Chondrocyte (in vitro differentiated cells): Measurements from ENCODE around the gene LSM12. TPM values are rescaled to one million over a fixed set of nuclear protein-coding genes. Genes with fewer than 3 reads are reported as not detected.
A peak's percentile ranks its signal among the peaks of the same experiment; 100 is the strongest.

Experiments used
- DNase-seq: peaks from one replicate; pipeline ENCODE4 v3.0.0; 2021; ENCODE audit warnings: mixed read lengths, low spot score
- H3K27ac Mint-ChIP-seq: one replicate; pipeline ENCODE4 v1.8.0; 2021; ENCODE audit warnings: mild to moderate bottlenecking, moderate library complexity, mixed read lengths; ENCODE audit not compliant: unreplicated experiment
- H3K27me3 Mint-ChIP-seq: 2 replicates; pipeline ENCODE4 v1.8.0; 2021; ENCODE audit warnings: low read depth, mixed read lengths
- H3K36me3 Mint-ChIP-seq: 2 replicates; pipeline ENCODE4 v1.8.0; 2021; ENCODE audit warnings: low read depth, mixed read lengths
- H3K4me1 Mint-ChIP-seq: 2 replicates; pipeline ENCODE4 v1.8.0; 2021; ENCODE audit warnings: low read depth, mild to moderate bottlenecking, mixed read lengths
- H3K4me3 Mint-ChIP-seq: one replicate; pipeline ENCODE4 v1.8.0; 2021; ENCODE audit warnings: mild to moderate bottlenecking, moderate library complexity, mixed read lengths; ENCODE audit not compliant: unreplicated experiment
- H3K9me3 Mint-ChIP-seq: 2 replicates; pipeline ENCODE4 v1.8.0; 2021; ENCODE audit warnings: low read depth, mixed read lengths
- total RNA-seq: library from RNA; stranded (reverse); gene quantifications from 3 replicates; pipeline ENCODE4 v1.2.1, GENCODE V29; 2021
- TF ChIP-seq, protein P1 (sequence below): fragments of 200-600 bp; sonication (generic); IDR thresholded peaks from 2 replicates; pipeline ENCODE4 v1.5.0; 2021; ENCODE audit warnings: antibody characterized with exemption, mild to moderate bottlenecking, moderate library complexity

The LSM12 gene
- total RNA-seq, 1 donor from 2014 or later: 48.3 TPM

DNA sequence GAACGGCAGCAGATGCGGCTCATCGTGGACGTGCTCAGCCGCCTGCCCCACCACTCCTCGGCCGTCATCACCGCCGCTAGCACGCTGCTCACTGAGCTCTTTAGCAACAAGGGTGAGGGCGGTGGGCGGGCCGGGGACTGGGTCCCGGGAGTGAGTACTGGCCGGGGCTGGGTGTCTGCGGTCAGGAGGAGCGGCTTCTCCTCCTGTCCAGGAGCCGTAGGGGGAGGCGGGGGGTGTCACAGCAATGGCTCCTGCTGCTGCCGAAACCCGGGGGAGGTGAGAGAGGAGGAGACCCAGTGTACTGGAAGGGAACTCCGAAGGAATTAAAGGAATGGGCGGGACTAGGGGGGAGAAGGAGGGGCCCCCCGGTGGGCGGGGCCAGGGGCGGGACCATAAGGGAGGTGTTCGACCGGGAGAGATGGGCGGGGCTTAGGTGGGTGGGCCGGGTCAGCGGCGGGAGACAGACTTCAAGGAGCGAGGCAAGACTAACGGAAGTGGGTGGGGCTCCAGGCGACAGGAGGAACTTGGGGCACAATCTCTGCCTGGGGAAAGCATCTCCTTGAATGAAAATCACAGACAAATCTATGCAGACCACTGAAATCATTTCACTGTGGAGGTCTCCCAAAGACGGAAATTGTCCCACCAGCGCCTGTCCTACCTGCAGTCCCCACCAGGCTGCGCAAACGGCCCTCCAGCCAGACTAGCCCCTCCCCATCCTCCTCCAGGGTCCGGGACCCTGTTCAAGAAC is 59.7 kb downstream of the LSM12 start:
- H3K4me1 Mint-ChIP-seq: peaks cover 25% of the 10 kb centered on the region
- peaks cover 6% of the 10 kb centered on the region for H3K27me3 Mint-ChIP-seq
- TF ChIP-seq, protein P1, sequence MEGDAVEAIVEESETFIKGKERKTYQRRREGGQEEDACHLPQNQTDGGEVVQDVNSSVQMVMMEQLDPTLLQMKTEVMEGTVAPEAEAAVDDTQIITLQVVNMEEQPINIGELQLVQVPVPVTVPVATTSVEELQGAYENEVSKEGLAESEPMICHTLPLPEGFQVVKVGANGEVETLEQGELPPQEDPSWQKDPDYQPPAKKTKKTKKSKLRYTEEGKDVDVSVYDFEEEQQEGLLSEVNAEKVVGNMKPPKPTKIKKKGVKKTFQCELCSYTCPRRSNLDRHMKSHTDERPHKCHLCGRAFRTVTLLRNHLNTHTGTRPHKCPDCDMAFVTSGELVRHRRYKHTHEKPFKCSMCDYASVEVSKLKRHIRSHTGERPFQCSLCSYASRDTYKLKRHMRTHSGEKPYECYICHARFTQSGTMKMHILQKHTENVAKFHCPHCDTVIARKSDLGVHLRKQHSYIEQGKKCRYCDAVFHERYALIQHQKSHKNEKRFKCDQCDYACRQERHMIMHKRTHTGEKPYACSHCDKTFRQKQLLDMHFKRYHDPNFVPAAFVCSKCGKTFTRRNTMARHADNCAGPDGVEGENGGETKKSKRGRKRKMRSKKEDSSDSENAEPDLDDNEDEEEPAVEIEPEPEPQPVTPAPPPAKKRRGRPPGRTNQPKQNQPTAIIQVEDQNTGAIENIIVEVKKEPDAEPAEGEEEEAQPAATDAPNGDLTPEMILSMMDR: peak; percentile 85
- peak; percentile 95 for DNase-seq
- H3K27ac Mint-ChIP-seq: peak overlapping the region; percentile 84
- peak overlapping the region; percentile 80 for H3K4me3 Mint-ChIP-seq
- H3K9me3 Mint-ChIP-seq: no peaks in the 10 kb centered on the region
- peaks cover 4% of the 10 kb centered on the region for H3K36me3 Mint-ChIP-seq

DNA sequence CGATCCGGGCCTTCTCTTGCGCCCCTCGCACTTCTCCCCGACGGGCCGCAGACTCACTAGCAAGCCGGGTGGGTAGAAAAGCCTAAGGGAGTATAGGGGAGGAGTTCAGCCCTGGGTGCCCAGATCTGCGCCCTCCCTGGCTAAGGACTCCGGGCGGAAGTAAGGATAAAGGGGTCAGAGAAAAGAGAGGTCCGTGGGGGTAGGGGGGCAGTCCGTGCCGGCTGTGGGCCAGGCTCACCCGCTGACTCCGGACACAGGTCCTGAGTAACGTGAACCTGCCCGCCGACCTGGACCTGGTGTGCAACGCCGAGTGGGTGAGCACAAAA is 60.2 kb downstream of the LSM12 start:
- Mint-ChIP-seq H3K4me3 (peak overlapping the region; percentile 80), H3K27ac (peak overlapping the region; percentile 84), H3K9me3 (no peaks in the 10 kb centered on the region), H3K27me3 (peaks cover 6% of the 10 kb centered on the region), H3K4me1 (peaks cover 21% of the 10 kb centered on the region), H3K36me3 (peaks cover 2% of the 10 kb centered on the region)
- no peak for DNase-seq
- TF ChIP-seq, protein P1: no peak

DNA sequence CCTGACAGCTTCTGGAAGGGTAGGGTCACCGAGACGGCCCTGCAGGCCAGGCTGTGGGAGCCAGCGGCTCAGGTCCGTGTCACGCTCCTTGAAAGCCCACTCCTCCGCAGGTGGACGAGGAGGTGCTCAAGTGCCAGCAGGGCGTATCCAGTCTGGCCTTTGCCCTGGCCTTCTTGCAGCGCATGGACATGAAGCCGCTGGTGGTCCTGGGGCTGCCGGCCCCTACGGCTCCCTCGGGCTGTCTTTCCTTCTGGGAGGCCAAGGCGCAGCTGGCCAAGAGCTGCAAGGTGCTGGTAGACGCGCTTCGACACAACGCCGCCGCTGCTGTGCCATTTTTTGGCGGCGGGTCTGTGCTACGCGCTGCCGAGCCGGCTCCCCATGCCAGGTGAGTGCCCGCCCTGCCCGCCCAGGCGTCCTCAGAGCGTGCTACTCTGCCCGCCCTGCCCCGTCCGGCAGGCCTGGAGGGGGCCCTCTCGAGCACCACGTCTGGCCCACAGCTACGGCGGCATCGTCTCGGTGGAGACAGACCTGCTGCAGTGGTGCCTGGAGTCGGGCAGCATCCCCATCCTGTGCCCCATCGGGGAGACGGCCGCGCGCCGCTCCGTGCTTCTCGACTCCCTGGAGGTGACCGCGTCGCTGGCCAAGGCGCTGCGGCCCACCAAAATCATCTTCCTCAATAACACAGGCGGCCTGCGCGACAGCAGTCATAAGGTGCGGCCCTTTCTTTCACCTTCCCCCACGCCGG is 60.8 kb downstream of the LSM12 start:
- no peak for DNase-seq
- TF ChIP-seq, protein P1: peak; percentile 60
- H3K4me1 Mint-ChIP-seq: peaks cover 21% of the 10 kb centered on the region
- H3K36me3 Mint-ChIP-seq: peaks cover 2% of the 10 kb centered on the region
- no peak overlapping the region for H3K27ac Mint-ChIP-seq
- H3K27me3 Mint-ChIP-seq: peaks cover 6% of the 10 kb centered on the region
- no peaks in the 10 kb centered on the region for H3K9me3 Mint-ChIP-seq
- peak overlapping the region; percentile 80 for H3K4me3 Mint-ChIP-seq

DNA sequence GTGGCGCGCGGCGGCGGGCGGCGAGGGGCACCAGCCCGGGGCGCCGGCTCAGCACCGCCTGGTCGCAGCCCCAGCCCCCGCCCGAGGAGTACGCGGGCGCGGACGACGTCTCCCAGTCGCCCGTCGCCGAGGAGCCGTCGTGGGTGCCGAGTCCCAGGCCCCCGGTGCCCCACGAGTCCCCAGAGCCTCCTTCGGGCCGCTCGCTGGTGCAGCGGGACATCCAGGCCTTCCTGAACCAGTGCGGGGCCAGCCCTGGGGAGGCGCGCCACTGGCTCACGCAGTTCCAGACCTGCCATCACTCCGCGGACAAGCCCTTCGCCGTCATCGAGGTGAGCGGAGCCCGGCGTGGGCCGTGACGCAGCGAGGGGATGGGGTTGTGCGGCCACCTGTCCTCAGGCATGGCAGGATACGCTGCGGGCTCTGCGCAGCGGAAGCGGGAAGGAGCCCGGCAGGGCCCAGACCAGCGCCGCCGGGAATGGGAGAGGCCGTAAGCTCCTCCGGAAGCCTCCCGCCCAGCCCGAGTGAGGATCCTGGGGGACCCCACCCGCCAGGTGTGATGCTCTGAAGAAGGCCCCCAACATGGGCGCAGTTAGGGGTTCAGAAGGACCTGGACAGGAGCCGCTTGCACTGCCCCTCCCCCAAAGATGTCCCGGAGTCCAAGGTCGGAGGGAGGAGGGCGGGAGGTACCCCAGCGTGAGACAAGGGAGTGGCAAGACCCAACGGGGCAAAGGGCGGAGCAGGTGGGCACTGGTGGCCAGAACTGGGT is 61.5 kb downstream of the LSM12 start:
- no peak overlapping the region for H3K27ac Mint-ChIP-seq
- peak overlapping the region; percentile 40 for H3K4me3 Mint-ChIP-seq
- peaks cover 21% of the 10 kb centered on the region for H3K4me1 Mint-ChIP-seq
- peaks cover 6% of the 10 kb centered on the region for H3K27me3 Mint-ChIP-seq
- H3K36me3 Mint-ChIP-seq: peaks cover 2% of the 10 kb centered on the region
- TF ChIP-seq, protein P1: no peak
- H3K9me3 Mint-ChIP-seq: no peaks in the 10 kb centered on the region
- DNase-seq: no peak
